Retinal pigment epithelial cell (primary cell): ENCODE measurements around the gene BRF1.

Experiments used
- DNase-seq: peaks from one replicate; pipeline ENCODE4 v3.0.0-alpha.2; 2010; ENCODE audit warnings: low read depth
- H3K4me3 ChIP-seq: 2 replicates; pipeline ENCODE4 v1.5.1; 2011; ENCODE audit warnings: mild to moderate bottlenecking, low read length, control low read depth, moderate library complexity
- TF ChIP-seq, protein P1 (sequence below): conservative IDR thresholded peaks from 2 replicates; pipeline ENCODE4 v1.5.1; 2011; ENCODE audit warnings: low read depth, low read length, control low read depth, inconsistent platforms

Gene BRF1

GRCh38 chr14:105204206-105204930 is 96.4 kb downstream of the BRF1 start:
- peak; percentile 54 for DNase-seq
- no peak overlapping the region for H3K4me3 ChIP-seq
- TF ChIP-seq, protein P1, sequence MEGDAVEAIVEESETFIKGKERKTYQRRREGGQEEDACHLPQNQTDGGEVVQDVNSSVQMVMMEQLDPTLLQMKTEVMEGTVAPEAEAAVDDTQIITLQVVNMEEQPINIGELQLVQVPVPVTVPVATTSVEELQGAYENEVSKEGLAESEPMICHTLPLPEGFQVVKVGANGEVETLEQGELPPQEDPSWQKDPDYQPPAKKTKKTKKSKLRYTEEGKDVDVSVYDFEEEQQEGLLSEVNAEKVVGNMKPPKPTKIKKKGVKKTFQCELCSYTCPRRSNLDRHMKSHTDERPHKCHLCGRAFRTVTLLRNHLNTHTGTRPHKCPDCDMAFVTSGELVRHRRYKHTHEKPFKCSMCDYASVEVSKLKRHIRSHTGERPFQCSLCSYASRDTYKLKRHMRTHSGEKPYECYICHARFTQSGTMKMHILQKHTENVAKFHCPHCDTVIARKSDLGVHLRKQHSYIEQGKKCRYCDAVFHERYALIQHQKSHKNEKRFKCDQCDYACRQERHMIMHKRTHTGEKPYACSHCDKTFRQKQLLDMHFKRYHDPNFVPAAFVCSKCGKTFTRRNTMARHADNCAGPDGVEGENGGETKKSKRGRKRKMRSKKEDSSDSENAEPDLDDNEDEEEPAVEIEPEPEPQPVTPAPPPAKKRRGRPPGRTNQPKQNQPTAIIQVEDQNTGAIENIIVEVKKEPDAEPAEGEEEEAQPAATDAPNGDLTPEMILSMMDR: no peak

DNA sequence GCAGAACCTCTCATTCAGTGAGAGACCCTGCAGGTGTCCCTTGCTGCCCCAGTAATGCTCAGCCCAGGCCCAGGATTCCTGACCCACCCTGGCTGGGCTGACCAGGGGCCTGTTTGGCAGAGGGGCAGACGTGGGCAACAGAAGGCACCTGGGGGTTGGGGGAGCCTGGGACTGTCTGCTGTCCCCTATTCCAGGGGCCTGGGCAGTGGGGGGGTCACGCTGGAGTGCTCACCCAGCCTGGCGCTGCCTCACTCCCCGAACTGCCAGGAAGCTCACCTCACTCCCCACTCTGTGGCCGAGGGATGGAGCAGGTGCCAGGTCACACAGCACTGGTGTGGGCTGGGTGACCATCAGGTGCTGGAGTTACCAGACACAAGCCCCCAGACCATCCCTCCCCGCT is 97.1 kb downstream of the BRF1 start:
- no peak for DNase-seq
- no peak overlapping the region for H3K4me3 ChIP-seq
- TF ChIP-seq, protein P1: no peak

- no peak for DNase-seq
- TF ChIP-seq, protein P1: peak; percentile 87
- no peak overlapping the region for H3K4me3 ChIP-seq
Observed at GRCh38 chr14:105203057-105203531, 97.7 kb downstream of the BRF1 start.

DNA sequence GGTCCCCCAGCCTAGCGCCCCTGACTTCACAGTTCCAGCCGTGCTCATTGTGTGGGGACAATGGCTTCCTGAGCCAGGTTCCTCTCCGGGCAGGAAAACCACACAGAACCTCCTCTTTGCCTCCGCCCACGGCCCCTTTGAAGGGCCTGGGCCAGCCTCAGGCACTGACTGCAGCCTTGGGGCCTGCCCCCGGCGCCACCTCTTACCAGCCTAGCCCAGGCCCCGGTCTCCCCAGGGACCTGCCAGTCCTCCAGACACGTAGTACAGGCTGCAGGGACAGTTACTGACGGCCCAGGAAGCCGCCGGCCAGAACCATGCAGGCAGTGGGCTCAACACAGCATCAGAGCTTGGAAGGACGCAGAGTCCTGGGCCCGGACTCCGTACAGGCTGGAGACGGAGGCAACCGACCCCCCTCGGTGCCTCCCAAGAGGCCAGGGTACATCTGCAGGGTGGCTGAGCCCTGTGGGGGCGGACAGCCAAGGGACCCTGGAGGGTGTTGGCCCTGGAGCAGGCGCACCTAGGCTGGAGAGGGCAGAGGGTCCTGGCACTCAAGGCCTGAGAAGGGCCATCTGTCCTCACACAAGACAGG is 98.8 kb downstream of the BRF1 start:
- DNase-seq: no peak
- TF ChIP-seq, protein P1: no peak
- H3K4me3 ChIP-seq: no peak overlapping the region

DNA sequence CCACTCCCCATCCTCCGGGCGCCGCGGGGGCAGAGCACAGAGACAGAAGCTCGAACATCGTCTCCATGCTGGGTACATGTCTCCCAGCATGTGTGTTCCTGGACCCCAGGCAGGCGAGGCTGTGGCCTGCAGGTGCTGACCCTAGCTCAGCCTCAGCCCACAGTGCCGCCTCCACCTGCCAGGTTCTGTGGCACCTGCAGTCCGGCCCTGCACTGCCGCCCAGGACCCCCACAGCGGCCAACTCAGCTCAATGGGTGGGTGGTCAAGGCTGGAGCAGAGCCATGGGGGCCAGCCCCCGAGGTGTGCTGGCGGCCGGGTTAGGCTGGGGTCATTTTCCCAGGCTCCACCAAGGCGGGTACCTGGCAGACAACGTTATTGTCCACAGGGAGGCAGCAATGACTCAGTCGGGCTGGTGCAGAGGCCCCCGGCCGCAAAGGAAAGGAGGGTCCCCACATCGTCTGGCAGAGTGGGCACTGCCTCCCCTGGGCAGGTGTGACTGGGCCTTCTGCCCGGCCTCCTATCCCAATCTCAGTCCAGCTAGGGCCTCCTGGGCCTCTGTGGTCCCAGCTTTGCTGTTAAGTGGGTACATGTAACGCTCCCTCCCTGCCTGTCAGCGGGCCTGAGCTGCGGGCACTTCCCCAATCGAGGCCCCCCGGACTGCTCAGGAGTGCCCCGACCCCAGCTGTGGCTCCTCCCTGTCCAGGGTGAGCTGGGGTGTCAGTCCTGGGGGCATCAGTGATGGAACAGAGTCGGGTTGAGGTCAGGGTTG is 99.5 kb downstream of the BRF1 start:
- H3K4me3 ChIP-seq: no peak overlapping the region
- TF ChIP-seq, protein P1: peak; percentile 30

DNA sequence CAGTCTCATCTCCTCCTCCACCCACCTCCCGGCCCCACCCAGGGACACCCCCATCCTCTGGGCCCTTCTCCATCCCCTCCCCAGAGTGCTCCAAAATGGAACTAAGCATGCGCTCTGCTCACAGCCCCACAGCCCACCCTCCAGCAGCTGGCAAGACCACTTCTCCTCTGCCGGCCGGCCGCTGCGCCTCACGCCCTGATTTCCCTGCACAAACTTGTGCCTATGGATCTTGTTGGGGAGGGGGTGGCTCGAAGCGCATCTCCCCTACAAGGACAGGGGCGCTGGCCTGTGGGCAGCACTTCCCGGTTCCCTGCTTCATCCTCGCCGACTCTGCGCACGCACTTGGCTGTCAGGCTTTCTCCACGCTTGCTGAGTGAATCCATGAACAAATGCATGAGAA is 100.2 kb downstream of the BRF1 start:
- no peak overlapping the region for H3K4me3 ChIP-seq
- no peak for DNase-seq
- TF ChIP-seq, protein P1: no peak

More for the DNA sequence above, 99.5 kb downstream of the BRF1 start:
- no peak for DNase-seq
